HG03025 (cell line): ENCODE data around the gene IGFBP7.

Experiments
- ATAC-seq: cut with Tn5 transposase; IDR thresholded peaks from one replicate; pipeline ENCODE4 v1.9.1; 2021; ENCODE audit warnings: mild to moderate bottlenecking, moderate library complexity; ENCODE audit not compliant: unreplicated experiment, low FRiP score

Gene IGFBP7

DNA sequence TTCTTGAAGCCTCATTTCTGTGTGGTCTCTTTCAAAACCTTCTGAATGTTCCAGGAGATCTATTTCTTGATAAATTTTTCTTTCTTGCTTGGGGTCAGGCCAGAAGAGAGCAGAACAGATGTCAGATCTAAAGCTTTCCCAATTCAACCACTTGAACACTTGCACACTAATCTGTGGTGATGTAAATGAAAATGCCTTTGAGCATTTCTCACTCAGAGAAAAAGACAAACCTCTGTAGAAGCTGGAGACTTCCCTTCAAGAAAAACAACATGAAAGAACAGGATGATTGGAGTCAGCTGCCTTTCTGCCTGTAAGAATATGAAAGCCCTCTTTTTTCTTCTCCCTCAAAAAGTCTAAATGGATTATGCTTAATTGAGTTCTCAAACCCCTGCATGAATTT is 11.2 kb downstream of the IGFBP7 start:
- no peak for ATAC-seq

DNA sequence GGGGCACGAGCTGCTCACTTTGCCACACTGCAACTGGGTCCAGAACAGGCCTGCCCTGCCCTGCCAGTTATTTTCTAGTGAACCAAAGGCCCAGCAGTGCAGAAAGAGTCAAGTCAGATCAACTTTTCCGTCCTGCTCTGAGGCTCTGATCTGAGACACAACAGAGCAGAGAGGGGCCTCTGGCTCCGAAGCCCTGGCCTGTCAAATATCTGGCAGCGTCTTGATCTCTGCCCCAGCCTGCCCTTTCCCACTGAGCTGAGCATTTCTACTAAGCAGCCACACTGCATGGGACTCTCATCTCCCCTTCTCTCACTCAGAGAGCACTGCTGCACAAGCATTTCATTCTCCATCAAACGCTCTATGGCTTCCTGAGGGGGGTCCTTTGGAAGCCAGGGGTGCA is 11.8 kb downstream of the IGFBP7 start:
- no peak for ATAC-seq

DNA sequence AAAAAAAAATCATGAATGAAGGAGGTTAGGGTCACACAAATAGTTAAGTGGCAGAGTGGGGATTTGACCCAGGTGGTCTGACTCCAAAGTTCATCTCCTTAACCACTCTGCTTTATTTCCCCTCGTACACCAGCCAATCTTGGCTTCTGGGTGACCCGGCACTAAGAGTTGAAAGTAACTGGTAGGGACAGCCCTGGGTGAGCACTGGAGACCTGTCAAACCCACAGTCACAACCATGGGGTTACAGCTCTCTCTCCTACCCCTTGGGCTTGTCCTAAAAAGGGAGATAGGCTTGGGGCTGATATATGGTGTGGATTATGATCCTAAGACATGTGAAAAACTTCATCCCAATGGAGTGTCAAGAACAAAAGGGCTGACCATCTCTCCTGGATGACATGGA is 12.5 kb downstream of the IGFBP7 start:
- no peak for ATAC-seq

DNA sequence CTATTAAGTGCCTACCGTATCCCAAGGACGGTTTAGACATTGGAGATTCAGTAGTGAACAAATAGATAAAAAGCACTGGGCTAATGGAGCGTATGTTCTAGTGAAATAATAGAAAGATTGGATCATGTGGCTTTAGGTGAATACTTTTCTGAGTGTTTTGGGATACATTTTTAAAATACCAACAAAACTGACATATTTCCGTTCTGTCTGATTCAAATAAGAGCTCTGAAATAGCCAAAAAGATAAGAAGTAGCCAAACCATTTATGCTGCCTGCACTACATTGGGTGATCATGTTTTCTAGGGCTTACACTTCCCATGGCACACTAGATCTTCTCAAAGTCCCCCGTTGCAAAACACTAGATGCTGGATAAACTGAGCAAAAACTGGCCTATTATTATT is 14.2 kb downstream of the IGFBP7 start:
- ATAC-seq, result no peak

DNA sequence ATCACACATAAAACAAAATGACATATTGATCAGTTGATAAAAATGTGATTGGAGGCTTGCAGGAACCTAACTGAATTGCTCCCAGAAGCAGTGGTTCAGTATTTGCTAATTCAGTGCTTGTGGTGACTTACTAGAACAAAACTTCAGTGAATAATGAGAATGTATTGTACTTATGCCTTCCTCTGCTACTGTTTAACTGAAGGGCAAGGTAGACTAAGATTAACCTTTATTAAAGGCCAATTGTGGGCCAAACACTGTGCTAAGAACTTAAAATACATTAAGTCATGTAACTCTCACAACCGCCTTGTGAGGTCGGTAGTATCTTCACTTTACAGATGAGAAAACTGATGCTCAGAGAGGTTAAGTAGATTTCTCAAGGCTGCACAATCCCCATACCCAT is 14.9 kb downstream of the IGFBP7 start:
- no peak for ATAC-seq

DNA sequence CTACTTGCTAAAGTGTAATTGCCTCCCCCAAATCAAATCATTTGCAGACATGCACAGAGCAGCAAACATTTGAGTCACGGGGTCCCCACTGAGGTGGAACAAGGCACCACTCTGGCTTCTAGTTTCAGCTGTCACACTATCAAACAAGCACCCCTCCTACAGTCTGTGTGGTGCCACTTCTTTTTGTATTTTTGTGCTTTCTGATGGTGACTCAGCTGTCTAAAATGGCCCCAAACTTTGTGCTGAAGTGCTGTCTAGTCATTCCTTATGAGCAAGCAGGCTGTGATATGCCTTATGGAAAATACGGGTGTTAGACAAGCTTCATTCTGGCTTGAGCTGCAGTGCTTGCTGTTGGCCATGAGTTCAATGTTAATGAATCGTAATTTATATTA is 15.4 kb downstream of the IGFBP7 start:
- no peak for ATAC-seq

DNA sequence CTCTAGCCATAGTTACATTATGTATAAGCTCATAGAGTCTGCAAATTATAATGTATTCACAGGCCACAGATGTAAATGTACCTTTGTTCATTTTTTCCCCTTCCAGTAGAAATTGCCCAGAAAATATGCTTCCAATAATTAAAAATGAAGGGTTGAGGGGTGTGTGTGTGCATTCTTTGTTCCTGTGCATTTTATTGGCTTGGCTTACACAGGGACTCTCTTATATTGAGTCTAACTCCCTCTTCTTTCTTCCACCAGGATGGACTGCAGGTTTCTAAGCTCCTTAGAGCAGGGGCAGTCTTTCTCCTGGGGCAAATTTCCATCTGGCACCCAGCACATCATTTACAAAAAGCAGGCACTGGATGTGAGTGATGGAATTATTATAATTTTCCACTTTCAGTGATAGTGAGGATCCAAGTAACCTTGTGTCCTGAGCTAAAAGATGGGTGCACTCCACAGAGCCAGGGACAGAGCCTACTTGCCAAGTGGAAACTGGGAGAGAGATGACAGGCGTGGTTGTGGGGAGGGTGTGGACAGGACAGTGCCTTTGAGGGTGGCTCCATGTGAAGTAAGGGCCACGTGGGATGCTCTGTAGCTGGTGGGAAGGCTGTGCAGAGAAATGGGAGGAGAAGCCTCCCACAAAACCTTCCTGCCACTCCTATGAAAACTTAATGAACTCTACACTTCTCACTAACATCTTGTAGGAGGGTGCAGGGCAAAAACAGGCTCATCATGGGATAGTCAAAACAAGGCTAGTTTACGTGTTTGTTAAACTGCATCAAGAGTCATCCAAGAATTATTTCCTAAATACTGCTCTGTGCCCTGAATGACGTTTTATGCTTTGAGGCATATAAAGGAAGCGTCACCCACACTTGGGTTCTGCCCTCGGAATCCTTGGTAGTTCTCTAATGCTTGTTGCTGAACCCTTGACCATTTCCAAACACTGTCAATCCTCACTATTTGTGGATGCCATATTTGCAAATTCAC is 16.0 kb downstream of the IGFBP7 start:
- ATAC-seq, result no peak

DNA sequence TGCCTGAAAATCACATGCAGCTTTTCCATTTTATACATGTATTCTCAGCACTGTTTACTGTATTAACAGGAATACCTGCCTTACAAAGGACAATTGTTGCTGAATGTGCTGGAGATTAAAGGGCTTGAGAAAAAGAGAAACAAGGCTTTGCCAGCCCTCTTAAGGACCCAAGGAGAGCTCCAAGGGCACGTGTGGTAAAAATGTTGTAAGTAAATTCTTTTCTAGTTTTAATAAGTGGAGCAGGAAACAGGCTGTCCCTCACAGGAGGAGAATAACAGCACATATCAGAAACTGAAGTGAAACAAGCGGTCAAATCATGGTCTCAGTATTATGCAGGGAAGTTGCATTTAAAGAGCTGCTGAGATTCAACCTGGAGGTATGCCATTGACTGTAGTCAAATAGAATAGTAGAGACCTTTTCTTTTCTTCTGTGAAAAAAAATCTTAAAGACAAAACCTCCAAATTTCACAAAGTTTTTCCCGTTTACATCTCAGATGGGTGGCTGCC is 18.5 kb downstream of the IGFBP7 start:
- ATAC-seq, result no peak

DNA sequence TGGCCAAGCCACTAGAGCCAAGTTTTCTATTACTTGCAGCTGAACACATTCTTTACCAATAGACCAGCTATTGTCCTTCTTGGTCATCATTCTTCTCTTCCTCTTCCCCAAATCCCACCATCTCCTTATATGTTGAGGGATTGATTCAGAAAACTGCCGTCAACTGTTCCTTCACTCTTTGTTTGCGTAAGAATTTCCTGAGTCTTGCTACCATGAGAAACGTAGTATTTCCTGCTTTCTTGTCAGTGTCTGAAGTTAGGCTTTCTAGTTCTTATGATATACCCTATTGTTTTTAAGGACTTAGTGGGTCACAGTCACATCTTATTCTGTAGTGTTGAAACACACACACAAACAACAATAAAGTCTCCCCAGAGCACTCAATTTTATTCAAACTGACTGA is 20.1 kb downstream of the IGFBP7 start:
- no peak for ATAC-seq

DNA sequence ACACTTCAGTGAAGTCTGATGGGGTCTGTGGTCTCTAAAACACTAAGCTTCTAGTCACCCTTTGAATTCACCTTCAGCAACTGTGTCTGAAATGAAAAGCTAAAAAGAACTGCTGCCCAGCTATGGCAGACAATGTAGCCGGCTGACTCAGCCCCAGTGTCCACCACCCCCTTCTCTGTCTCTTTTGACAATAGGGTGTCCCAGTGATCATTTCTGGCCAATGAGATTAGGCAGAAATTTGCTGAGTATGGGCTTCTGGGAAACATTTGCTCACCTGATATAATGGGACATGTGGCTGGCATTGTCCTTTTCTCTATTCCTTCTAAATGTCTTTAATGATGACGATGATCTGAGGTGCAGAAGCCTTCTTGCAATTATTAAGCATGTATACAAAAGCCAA is 20.6 kb downstream of the IGFBP7 start:
- no peak for ATAC-seq

DNA sequence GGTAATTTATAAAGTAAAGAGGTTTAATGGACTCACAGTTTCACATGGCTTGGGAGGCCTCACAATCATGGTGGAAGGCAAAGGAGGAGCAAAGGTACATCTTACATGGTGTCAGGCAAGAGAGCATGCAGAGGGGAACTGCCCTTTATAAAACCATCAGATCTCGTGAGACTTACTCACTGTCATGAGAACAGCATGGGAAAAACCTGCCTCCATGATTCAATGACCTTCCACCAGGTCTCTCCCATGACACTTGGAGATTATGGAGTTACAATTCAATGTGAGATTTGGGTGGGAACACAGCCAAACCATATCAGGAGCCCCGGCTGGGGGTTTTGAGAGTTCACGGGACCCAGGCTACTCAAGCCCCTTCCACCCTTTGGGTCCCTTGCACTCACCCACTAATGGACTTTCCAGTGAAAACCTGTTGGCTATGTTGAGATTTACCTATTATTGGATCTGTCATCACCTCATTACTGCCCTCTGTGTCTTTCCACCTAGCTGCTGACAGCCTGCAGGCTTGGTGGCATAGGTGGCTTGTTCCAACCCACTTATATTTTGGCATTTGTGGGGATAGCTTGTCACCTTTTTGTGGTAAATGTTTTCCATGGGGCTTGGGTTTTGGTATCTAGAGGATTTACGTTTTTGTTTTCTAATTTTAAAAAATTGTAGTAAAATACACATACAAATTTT is 24.0 kb downstream of the IGFBP7 start:
- ATAC-seq, result no peak

DNA sequence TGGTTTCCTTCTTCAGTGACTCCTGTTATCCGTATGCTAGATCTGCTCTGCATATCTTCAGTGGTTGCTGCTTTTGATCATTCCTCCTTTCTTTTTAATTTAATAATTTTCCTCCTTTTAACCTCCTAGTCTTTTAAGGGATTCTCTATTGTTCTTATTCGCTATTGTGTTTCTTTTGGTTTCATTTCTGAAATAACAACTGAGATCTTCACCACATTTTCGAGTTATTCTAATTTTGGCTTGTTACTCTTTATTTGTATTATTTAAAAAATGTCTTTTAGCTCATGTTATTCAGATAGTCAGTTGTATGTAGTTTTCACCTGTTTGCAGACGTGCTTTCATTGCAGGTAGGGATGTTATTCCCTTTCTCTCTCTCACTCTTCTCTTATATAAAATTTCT is 24.9 kb downstream of the IGFBP7 start:
- no peak for ATAC-seq

DNA sequence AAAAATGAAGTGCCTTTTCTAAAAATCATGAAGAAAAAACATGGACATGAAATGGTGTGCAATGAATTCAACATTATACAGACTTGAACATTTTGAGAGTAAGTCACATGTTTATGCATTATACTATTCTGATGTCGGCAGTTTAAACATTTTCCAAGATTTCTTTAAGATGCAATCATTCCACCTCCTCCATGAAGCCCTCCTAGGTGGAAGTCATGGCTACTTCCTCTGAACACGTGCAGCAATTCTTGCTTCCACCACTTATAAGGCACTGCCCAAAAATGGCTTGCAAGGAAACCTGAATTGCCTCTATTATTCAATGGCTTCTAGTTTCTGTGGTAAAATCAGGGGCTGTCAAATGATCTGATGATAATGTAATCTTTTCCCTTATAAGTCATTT is 25.8 kb downstream of the IGFBP7 start:
- no peak for ATAC-seq

DNA sequence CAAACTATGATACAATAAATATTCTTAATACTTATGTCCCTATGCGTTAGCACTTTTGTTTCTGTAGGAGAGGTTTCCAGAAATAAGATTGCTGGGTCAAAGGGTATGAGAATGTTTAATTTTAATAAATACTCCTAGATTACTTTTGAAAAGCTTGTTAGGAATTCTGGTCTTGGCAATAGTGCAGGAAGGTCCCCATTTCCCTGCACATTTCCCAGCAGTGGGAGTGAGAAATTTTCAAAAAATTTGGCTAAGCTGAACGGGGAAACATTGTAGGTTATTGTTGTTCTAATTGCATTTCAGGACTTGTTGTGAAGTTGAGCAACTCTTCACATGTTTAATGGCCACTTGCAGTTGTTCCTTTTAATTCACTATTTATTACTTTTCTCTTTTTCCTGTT is 27.1 kb downstream of the IGFBP7 start:
- no peak for ATAC-seq

DNA sequence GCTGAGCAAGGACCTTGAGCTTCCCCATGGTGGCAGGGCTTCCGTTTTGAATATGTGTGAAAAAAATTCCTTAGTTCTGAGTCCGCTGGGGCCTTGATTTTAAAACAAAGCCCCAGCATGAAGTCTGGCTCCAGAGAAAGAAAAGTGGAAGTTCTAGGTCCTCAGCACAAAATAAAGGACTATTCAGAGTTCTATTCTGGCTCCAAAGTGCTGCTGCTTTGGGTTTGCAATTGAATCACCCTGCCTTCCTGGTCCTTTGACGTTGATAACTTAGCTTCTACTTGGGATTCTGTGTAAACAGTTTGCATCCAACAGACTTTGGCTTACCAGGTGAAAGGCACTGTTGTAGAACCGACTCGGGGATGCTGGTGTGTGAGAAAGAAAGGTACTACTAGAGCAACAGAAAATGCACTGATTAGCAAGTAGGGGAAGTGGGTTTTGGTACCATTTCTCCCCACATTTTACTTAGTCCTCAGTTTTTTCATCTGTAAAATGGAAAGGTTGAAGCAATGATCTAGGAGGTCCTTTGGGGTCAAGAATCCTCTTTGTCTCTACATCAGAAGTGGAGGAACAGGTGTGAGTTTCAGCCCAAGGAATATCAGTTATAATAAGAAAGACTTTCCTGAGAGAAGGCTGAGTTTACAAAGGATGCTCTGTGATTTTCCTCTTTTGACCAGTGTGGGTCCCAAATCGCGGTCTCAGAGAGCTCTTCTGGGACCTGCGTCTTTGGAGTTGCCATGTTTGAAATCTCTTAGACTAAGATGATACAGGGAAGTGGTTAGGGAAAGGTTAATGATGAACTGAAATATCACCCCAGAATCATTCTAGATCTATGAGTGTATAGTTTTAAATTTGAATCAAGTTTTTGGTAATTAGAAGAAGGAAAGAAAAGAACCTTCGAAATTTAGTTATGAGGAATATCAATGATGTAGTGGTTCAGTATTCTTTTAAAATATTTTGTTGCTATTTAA is 28.2 kb downstream of the IGFBP7 start:
- no peak for ATAC-seq

DNA sequence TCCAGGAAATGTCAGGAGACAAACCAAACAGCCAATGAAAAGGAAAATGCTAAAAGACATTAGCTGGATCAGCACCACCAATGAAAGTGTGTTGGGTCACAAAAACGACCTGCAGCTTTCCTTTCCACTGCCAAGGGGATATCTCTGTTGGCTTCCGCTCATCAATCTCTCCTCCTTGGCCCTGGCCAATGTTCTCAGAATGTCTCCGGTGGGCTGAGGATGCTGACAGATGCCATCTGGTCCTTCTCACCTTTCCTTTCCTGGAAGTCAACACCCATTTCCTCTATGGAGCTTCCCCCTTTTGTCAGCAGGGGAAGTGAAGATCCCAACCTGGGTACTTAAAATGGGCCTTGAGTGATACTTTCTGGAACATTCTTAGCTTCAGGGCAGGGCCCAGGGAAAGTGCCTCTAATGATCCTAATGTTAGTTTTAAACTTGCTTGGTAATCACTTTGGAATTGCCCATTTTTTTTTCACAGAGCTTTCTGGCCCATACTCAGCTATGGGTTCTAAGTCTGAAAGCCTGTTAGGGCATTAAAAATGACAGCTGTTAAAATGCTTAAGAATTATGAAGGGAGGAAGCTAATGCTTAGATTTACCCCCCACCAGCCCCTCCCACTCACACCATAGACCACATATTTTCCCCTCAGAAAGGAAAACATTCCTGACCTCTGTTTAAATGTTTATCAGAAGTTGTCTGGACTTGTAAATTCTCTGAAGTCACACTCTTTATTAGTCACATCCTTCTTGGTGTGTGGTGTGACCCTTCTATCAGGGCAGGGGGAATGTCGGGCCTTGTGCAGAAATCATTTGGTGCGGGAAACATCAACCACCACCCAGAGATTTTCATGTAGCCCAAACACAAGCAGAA is 29.2 kb downstream of the IGFBP7 start:
- no peak for ATAC-seq

DNA sequence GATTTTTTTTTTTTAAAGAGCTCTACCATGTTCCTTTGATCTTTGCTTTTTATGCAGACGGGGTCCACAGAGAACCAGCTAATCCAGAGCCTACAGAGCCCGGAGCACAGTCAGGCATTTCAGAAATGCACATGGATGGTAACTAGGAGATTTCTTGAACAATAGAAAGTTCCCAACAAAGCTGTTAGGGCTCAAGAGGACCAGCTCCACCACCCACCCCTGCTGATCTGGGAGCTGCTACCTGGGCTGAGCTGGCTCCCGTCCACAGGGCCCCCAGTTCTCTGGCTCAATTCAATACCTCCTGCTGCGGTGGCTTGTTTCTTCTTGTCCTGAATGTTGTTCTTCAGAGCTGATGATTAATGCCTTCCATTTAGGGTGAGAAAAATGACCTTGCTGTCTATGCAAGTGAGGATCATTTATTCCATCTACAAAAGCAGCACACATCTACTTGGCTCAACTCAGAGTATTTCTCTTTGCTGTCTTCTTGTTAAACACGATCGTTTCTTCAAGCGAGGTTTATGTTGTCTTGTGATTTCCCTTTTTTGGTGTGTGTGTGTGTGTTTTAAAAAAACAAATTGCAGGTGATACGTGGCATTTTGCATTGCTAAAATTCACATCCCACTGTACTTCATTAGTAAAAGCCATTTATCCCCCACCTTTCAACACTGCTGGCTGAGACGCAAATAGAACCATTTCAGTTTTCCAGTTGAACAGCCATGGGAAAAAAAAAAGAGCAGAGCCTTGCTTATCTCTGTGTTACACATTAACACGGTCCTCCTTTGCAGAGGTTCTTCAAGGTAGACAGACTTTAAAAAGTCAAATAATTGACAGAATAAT is 31.3 kb downstream of the IGFBP7 start:
- ATAC-seq, result no peak

DNA sequence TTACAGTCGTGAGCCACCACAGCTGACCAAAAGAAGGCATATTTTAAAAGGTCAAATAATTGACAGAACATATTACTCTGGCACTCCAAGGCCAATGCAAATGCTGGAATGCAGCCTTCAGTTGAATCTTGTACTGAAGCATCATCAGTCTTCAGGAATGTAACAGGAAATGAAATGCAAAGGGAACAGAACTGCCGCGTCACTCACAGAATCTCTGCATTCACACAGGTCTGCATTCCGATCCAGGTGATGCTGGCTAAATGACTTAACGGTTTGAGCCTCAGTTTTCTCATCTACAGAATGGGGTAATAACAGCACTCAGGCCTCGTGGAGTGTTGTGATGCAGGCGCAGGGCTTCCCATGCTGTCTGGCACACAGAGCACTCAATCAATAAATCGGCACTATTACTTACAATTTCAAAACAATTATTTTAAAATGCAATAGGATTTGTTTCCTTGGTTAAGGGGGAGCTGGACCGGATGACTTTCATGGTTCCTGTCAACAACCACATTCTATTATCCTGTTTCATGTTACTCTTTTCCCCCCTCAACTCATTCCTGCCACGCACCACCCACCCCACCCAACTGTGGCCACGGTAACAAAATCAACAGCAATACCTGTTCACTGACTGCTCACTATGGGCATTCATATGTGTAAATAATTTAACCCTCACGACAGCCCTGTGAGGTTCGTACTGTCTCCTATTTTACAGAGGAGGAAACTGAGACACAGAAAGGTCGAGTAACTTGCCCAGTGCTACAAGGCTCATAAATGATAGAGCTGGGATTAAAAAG is 32.4 kb downstream of the IGFBP7 start:
- no peak for ATAC-seq
